ENCODE data around the gene ZAR1. TPM values are rescaled to one million over a fixed set of nuclear protein-coding genes. Genes with fewer than 3 reads are reported as not detected.

ZAR1 gene
- polyA plus RNA-seq, 1 donor (not counting 4 experiments of a cell fraction or from before 2014, with no cell fraction given): not detected

DNA sequence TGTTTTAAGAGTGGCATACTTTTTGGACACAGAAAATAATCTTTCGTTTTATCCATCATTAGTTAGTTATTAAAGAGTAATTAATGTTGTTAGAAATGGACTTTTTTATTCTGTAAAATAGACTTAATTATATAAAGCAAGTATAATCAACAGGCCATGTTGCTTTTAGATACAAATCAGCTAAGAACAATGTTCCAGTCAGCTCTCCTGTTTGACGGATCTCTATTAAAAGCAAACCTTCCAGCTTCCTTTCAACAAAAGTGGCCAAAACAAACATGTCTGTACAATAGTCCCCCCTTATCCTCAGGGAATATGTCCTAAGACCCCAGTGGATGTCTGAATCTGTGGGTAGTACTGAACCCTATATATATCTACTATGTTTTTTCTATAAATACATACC lies 11.8 kb upstream of the ZAR1 start:
- dilution Hi-C loops (cut with MboI; ENCODE audit: extremely low pct_ligation_motif_present, low sequenced_read_pairs): no loop called here
- Histone ChIP-seq H3K9me1 (ENCODE audit: control insufficient read depth, extremely low read depth, insufficient read depth, low read length) (no peaks in the 10 kb centered on the region), H3K36me3 (ENCODE audit: control insufficient read depth in 2 of 2, extremely low read depth in 1 of 2, insufficient read depth in 2 of 2, low read length in 2 of 2) (no peaks in the 10 kb centered on the region), H3K27ac (ENCODE audit: control insufficient read depth, insufficient read depth, low read length) (no peak overlapping the region), H3K27me3 (ENCODE audit: control insufficient read depth, extremely low read depth, insufficient read depth, low read length) (peaks cover 22% of the 10 kb centered on the region), H3K4me1 (ENCODE audit: control insufficient read depth, extremely low read depth, insufficient read depth, low read length) (no peaks in the 10 kb centered on the region), H3K9me3 (ENCODE audit: control insufficient read depth, low read depth, low read length) (no peaks in the 10 kb centered on the region), H3K79me2 (ENCODE audit: control insufficient read depth, insufficient read depth, low read length) (no peaks in the 10 kb centered on the region), H3K4me3 (ENCODE audit: control insufficient read depth in 2 of 3, extremely low read depth in 1 of 3, insufficient read depth in 2 of 3, low read depth in 1 of 3, low read length in 3 of 3) (no peak overlapping the region), H3K4me2 (ENCODE audit: control insufficient read depth, extremely low read depth, insufficient read depth, low read depth, low read length) (no peak overlapping the region), H4K20me1 (ENCODE audit: control insufficient read depth, extremely low read depth, insufficient read depth, low read length) (no peaks in the 10 kb centered on the region), H3K9ac (ENCODE audit: control insufficient read depth, extremely low read depth, insufficient read depth, low read length) (no peak overlapping the region), H2AFZ (ENCODE audit: control insufficient read depth, low read length) (no peak overlapping the region)
- FAIRE-seq: no peak
- TF ChIP-seq EZH2 (IDR thresholded peaks at IDR 0.05; ENCODE audit: low read length) (no peak), CTCF (optimal IDR thresholded peaks at IDR 0.05 in 1 of 3, IDR thresholded peaks at IDR 0.05 in 1 of 3, conservative IDR thresholded peaks at IDR 0.05 in 1 of 3; ENCODE audit: extremely low read depth in 1 of 3, insufficient read depth in 2 of 3, low read length in 3 of 3) (no peak)
- DNase-seq (ENCODE audit: low read depth, low spot score): no peak

DNA sequence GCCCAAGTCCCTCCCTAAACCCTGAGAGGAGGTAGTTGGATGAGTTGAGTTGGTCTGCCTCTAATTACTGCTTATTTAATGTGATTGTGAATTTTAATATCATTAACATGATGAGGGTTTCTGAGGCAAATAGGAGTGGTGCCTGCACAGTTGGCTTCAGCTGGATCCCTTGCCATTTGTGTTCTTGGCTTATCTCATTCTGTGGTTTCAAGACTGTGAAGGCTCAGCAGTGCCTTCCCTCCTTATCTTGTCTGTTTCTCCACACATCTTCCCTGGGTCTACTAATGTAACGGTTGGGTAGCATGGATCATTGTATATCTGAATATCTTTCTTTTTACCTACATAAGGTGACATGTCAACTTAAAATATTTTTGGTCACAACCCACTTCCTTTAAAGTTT lies 8.5 kb upstream of the ZAR1 start:
- Histone ChIP-seq H3K27me3 (ENCODE audit: control insufficient read depth, extremely low read depth, insufficient read depth, low read length) (peaks cover 42% of the 10 kb centered on the region), H3K4me3 (ENCODE audit: control insufficient read depth in 2 of 3, extremely low read depth in 1 of 3, insufficient read depth in 2 of 3, low read depth in 1 of 3, low read length in 3 of 3) (no peak overlapping the region), H3K79me2 (ENCODE audit: control insufficient read depth, insufficient read depth, low read length) (no peaks in the 10 kb centered on the region), H2AFZ (ENCODE audit: control insufficient read depth, low read length) (no peak overlapping the region), H3K36me3 (ENCODE audit: control insufficient read depth in 2 of 2, extremely low read depth in 1 of 2, insufficient read depth in 2 of 2, low read length in 2 of 2) (no peaks in the 10 kb centered on the region), H3K9me1 (ENCODE audit: control insufficient read depth, extremely low read depth, insufficient read depth, low read length) (no peaks in the 10 kb centered on the region), H3K4me2 (ENCODE audit: control insufficient read depth, extremely low read depth, insufficient read depth, low read depth, low read length) (no peak overlapping the region), H4K20me1 (ENCODE audit: control insufficient read depth, extremely low read depth, insufficient read depth, low read length) (no peaks in the 10 kb centered on the region), H3K27ac (ENCODE audit: control insufficient read depth, insufficient read depth, low read length) (no peak overlapping the region), H3K4me1 (ENCODE audit: control insufficient read depth, extremely low read depth, insufficient read depth, low read length) (no peaks in the 10 kb centered on the region), H3K9me3 (ENCODE audit: control insufficient read depth, low read depth, low read length) (peaks cover 6% of the 10 kb centered on the region), H3K9ac (ENCODE audit: control insufficient read depth, extremely low read depth, insufficient read depth, low read length) (no peak overlapping the region)
- TF ChIP-seq CTCF (optimal IDR thresholded peaks at IDR 0.05 in 1 of 3, IDR thresholded peaks at IDR 0.05 in 1 of 3, conservative IDR thresholded peaks at IDR 0.05 in 1 of 3; ENCODE audit: extremely low read depth in 1 of 3, insufficient read depth in 2 of 3, low read length in 3 of 3) (no peak), EZH2 (IDR thresholded peaks at IDR 0.05; ENCODE audit: low read length) (no peak)
- dilution Hi-C loops (cut with MboI; ENCODE audit: extremely low pct_ligation_motif_present, low sequenced_read_pairs): no loop called here
- DNase-seq (ENCODE audit: low read depth, low spot score): no peak
- FAIRE-seq: no peak
